Activated naive CD4-positive, alpha-beta T cell treated with anti-CD3 and anti-CD28 coated beads, Interleukin-2, amount 50 U/mL, for 16 hours (primary cell): ENCODE results near the gene TTC33.
"Not testable (repeated sequence)": the region's sequence is repeated elsewhere in the genome, so short reads cannot be mapped to it uniquely, and the experiment has no call there.

Experiments
- DNase-seq: peaks from one replicate; pipeline ENCODE4 v3.0.0-alpha.2; 2020

TTC33 gene

DNA sequence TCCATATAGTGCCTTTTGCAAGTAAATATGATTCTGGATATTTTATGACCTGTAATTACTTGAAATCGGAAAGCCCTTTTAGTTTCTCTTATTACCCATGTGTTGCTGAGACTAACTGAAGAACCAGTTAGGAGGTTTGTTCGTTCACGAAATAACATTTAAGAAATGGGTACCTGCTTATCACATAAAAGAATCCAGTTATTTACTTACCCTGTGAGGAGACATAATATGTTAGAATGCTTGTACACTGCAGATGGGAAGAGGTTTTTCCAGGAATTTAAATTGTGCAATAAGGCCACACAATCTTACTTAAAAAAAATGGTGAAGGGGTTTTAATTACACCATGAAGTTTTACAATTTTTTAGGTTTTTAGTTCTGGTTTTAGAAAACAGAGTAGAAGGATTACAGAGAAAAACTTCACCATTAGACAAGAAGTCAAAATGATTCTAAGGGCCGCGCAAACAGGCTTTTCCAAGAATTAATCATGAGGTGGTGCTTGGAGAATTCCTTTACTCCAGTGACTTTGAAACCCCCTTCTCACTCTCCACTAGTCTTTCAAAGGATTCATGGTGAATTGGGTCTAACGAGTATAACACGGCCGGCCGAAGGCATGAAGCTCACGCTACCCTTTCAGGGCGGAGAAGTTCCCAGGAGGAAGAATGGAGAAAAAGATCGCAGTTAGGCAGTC, 77.2 kb downstream of the TTC33 start:
- no peak for DNase-seq

- no peak for DNase-seq
Observed at GRCh38 chr5:40678026-40678425, 77.7 kb downstream of the TTC33 start.

DNA sequence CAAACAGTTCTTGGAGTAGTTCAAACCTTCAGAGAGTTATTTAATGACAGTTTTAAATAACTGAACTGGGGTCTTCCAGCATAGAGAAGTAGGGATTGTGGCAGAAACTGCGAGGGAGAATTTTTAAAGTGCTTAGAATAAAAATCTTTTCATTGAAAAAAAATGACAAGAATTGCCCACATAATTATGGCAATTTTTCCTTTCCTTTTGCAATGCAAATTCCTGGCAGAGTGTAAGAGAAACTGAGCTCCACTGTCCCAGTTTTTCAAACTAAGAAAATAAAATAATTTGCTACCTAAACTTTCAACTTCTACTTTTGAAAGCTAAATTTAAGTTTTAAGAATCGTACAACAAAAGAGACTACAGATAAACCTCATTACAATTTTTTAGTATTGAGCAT, 78.3 kb downstream of the TTC33 start:
- DNase-seq = no peak

DNA sequence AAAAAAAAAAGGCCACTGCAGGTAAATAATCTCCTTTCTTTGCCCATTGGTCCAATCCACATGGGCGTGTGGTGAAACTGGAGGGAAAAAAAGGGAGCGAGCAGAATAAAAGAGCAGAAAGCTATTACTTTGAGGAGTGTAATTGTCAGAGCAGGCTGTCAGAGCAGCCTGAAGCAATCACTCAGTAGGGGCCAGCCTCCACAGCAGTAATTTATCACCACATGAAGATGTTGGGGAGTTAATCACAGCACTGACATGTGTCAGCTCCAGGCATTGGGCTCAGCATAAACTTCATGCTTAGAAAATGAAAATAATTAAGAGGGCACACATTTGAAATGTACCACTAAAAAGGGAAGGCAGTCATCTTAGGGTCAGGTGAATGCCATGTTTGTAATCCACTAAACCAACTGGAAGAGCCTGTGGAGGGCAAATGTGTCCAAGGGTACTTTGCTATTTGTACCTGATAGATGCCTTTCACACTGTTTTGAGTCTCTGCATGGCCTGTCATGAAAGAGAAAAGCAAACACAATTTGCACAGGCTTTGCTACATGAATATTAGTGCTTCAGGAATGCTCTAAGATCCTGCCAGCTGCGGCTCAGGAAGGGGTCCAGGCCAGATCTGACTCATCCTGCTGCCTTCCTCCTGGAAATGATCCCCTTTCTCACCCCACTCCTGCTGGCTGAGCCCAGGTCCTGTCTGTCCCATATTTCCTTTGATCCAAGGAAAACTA, 79.0 kb downstream of the TTC33 start:
- DNase-seq = no peak

DNA sequence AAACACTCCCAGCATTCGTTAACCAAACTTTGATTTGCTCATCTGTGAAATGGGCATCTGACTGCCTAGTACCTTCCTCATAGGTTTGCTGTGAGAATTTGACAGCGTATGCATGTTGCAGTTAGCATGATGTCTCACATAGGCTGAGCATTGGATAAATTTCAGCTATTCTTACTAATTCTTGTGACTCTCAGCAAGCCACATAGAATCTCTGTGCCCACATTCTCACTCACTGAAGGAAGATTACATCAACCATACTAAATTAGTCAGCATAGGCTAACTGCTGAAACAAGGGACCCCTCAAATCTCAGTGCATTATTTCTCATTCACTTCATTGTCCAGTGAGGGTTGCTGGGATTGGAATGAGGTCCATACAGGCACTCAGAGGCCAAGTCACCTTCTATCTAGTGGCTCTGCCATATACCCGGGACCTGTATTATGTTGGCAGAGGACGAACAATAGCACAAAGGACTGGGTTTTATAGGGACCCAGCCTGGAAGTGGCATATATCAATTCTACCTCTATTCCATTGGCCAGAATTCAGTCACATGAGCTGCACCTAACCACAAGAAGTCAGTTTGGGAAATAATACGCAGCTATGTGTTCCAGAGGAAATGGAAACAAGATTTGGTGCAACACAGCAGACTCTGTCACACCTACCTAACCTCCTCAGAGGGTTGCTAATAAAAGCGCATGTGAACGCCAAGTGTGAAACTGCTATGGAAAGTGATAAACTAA, 80.2 kb downstream of the TTC33 start:
- DNase-seq = no peak

- DNase-seq = no peak
Observed at GRCh38 chr5:40674661-40675235, 81.0 kb downstream of the TTC33 start.

GRCh38 chr5:40672425-40672824, 83.3 kb downstream of the TTC33 start:
- DNase-seq = no peak

DNA sequence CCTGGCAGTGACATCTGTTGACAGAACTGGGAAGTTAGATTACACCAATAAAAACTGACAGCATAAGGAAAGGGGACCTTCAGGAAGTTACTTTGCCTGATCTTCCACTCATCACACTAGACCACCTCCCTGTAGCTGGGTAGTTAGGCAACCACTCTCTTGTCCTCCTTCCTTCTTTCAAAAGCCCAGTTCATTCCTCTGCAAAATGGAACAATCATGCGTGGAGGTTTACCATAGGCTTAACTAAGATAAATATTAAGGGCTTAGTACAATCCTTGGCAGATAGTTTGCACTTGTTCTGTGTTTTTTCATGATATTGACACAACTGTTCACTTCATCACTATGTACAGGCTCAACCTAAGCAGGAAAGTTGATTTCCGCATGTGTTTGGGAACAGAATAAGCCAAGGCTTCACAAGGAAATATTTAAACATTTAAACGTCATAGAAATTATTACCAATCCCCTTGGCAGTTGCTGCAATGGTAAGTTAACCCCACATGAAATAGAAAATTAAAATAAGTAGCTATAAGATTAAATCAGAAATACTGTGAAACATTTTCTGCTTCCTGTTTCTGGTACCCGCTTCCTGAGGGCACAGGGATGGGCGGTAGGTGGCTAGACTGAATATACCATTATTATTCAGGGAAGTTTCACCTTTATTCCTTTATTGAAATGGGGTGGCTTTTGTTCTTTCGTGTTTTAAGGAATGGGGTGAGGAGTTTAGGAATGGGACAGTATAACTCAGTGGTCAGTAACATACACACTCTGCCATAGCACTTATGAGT, 86.0 kb downstream of the TTC33 start:
- no peak for DNase-seq

- DNase-seq = no peak
Observed at GRCh38 chr5:40667161-40667663, 88.5 kb downstream of the TTC33 start.

DNA sequence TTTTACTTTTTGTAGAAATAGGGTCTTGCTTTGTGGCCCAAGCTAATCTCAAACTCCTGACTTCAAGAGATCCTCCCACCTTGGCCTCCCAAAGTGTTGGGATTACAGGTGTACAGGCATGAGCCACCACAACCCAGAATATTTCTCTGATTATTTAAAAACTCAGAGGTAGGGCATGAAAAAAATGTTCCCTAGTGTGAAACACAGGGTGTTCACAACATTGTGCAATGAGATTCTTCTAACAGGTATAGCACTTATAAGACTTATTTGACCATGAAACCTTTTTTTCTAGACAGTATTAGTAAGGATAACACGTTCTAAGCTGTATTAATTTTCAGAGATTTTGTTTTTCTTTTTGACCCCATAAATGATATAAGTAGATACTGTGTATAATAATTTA, 89.1 kb downstream of the TTC33 start:
- DNase-seq = no peak

DNA sequence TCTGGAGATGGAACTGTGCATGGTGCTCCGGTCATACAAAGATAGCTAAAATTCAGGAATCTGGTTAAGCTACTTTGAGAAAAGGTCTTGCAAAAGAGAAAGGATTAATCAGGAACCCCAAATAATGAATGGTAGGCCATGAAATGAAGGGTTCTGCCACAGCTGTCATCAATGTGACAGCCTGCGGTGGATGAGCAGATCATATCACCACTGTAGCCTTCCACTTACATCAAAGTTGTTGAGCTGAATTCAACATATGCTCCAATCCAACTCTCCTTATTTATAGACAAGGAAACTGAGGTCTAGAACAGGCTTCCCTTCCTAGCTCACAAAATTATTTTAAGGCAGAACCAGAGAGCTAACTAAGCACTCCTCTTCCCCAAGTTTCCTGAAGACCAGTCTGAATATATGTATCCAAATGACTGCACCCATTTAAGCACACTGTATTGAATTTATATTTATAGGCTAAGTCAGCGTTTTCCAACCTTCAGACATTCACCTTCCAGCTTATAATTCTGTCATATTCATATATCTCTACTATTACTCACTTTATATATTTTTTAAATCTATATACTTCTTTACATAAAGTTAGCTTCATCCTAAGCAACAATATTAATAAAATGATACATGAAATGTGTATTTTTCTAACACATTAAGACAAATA, 90.0 kb downstream of the TTC33 start:
- DNase-seq = no peak

- no peak for DNase-seq
Observed at GRCh38 chr5:40660751-40661150, 95.0 kb downstream of the TTC33 start.

DNA sequence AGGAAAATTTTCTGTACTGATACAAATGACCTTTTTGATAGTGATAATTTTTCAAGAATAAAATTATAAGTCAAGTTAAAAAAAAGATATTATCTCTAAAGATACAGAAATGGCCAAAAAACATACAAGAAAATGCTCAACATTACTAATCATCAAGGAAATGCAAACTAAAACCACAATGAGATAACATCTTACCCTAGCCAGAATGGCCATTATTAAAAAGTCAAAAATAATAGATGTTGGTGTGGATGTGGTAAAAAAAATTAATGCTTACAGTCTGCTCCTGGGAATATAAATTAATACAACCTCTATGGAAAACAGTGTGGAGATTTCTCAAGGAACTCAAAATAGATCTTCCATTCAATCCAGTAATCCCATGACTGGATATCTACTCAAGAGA, 99.0 kb downstream of the TTC33 start:
- no peak for DNase-seq

DNA sequence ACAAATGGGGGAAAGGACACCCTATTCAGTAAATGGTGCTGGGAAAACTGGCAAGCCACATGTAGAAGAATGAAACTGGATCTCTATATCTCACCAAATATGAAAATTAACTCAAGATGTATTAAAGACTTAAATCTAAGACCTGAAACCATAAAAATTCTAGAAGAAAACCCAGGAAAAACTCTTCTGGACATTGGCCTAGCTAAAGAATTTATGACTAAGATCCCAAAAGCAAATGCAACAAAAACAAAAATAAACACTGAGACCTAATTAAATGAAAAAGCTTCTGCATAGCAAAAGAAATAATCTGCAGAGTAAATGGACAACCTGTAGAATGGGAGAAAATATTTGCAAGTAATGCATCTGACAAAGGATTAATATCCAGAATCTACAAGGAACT, 99.7 kb downstream of the TTC33 start:
- DNase-seq = not testable (repeated sequence)

- DNase-seq = no peak
Observed at GRCh38 chr5:40655138-40655537, 100.6 kb downstream of the TTC33 start.

DNA sequence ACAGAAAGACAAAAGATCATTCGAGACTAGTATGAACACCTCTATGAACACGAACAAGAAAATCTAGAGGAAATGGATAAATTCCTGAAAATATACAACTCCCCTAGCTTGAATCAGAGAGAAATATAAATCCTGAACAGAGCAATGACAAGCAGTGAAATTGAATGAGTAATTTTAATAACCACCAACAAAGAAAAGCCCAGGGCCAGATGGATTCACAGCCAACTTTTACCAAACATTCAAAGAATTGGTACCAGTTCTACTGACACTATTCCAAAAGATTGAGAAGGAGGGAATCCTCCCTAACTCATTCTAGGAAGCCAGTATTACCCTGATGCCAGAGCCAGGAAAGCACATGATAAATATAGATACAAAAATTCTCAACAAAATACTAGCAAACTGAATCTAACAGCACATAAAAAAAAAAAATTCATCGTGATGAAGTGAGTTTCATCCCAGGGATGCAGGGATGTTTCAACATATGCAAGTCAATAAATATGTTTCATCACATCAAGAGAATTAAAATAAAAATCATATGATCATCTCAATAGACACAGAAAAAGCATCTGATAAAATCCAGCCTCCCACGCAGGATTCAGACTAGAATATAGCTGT, 101.3 kb downstream of the TTC33 start:
- DNase-seq = no peak

DNA sequence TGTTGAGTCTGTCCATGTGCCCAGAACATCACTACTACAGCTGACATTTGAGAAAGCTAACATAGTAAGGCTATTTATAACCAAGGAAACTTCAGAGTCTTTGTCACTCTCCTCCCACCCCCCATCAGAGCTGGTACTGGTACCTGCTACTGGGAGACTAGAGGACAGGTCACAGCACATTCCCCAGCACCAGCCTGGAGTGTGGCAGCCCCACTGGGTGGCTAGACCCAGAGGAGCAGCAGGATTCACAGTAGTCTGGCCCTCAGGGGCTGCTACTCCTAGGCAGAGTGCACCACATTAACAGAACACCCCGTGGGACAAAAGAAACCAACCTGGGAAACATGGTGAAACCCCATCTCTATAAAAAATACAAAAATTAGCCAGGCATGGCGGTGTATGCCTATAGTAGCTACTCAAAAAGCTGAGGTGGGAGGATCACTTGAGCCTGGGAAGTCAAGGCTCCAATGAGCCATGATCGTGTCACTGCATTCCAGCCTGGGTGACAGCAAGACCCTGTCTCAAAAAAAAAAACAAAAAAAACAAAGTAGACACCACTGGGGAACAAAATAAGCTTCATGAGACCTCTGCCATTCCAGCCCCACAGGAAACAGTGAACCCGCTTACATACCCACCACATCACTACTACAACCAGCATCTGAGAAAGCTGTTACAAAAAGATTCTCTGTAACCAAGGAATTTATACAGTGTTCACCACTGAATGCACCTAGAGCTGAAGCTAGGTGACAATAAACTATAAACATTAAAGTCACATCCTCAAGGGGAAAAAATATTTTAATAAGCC, 102.3 kb downstream of the TTC33 start:
- no peak for DNase-seq

GRCh38 chr5:40652441-40653220, 103.1 kb downstream of the TTC33 start:
- no peak for DNase-seq

DNA sequence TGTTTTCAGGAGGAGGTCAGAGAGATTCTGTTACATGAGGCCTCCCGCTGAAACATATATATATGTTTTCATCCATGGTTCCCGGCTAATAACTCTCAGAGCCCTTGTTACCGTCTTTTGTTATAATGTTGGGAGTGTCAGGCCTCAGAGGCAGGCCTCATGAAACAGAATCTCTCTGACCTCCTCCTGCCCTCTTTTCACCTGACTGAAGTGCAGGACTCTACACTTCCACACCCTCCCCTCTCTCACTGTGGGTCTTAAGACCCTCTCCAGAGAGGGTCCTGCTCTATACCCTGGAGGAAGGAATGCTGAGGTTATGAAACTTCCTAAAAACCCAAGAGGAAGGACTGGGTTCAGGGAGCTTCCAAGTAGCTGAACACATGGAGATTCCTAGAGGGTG, 104.6 kb downstream of the TTC33 start:
- no peak for DNase-seq

- DNase-seq = no peak
Observed at GRCh38 chr5:40649463-40650030, 106.2 kb downstream of the TTC33 start.
